Measurements from ENCODE around the gene FGFR2.

- TF ChIP-seq CTCF (IDR thresholded peaks at IDR 0.05; ENCODE audit: poor library complexity) (no peak), EZH2phosphoT487 (IDR thresholded peaks at IDR 0.05; ENCODE audit: low read depth, severe bottlenecking, unreplicated experiment) (no peak), EZH2 (IDR thresholded peaks at IDR 0.05; ENCODE audit: borderline replicate concordance) (no peak)
Measured at GRCh38 chr10:121590772-121591171, 7.5 kb downstream of the FGFR2 start.
